Mesenchymal stem cell (in vitro differentiated cells and primary cell): Measurements from ENCODE around the gene MCL1.

Source experiments
- DNase-seq: peaks from one replicate; pipeline ENCODE4 v3.0.0-alpha.2; 2013
- H2AFZ ChIP-seq: one replicate; pipeline ENCODE4 v1.6.1; 2013; ENCODE audit warnings: low read depth, mild to moderate bottlenecking, control low read depth, inconsistent platforms, low read length, moderate library complexity
- H2AK5ac ChIP-seq: 2 replicates; pipeline ENCODE4 v1.6.1; 2013; ENCODE audit warnings: low read length, moderate library complexity, mild to moderate bottlenecking, inconsistent platforms; ENCODE audit not compliant: severe bottlenecking
- H2BK120ac ChIP-seq: one replicate; pipeline ENCODE4 v1.6.1; 2013; ENCODE audit warnings: low read depth, mild to moderate bottlenecking, inconsistent platforms, low read length, moderate library complexity
- H2BK12ac ChIP-seq, 2 experiments: one replicate each; pipeline ENCODE4 v1.6.1; 2013; ENCODE audit warnings: inconsistent platforms in 2 of 2, low read length in 2 of 2, mild to moderate bottlenecking in 2 of 2, moderate library complexity in 2 of 2, control low read depth in 1 of 2
- H2BK15ac ChIP-seq: one replicate; pipeline ENCODE4 v1.6.1; 2013; ENCODE audit warnings: mild to moderate bottlenecking, low read depth, inconsistent platforms; ENCODE audit not compliant: poor library complexity, severe bottlenecking
- H2BK5ac ChIP-seq: 2 replicates; pipeline ENCODE4 v1.6.1; 2013; ENCODE audit warnings: low read depth, mild to moderate bottlenecking, low read length, control low read depth, inconsistent platforms; ENCODE audit not compliant: poor library complexity, severe bottlenecking
- H3K14ac ChIP-seq, 2 experiments: one replicate each; pipeline ENCODE4 v1.6.1; 2013; ENCODE audit warnings: inconsistent platforms in 2 of 2, low read length in 2 of 2, control low read depth in 1 of 2, mild to moderate bottlenecking in 1 of 2, moderate library complexity in 1 of 2
- H3K18ac ChIP-seq, 2 experiments: one replicate each; pipeline ENCODE4 v1.6.1; 2013; ENCODE audit warnings: inconsistent platforms in 2 of 2, low read length in 2 of 2, control low read depth in 1 of 2, low read depth in 1 of 2, mild to moderate bottlenecking in 1 of 2
- H3K23ac ChIP-seq, 2 experiments: one replicate each; pipeline ENCODE4 v1.6.1; 2013; ENCODE audit warnings: inconsistent platforms in 2 of 2, low read length in 2 of 2, mild to moderate bottlenecking in 2 of 2, moderate library complexity in 2 of 2, control low read depth in 1 of 2
- H3K27ac ChIP-seq: 2 replicates; pipeline ENCODE4 v1.5.1; 2013; ENCODE audit warnings: mild to moderate bottlenecking, moderate library complexity, low read length, control low read depth, inconsistent platforms; ENCODE audit not compliant: poor library complexity, severe bottlenecking
- H3K27me3 ChIP-seq, 2 experiments: 2 replicates each; pipeline versions ENCODE4 v1.6.1 to v1.7.0; 2013; ENCODE audit warnings: low read length in 2 of 2, mild to moderate bottlenecking in 2 of 2, moderate library complexity in 2 of 2, control low read depth in 1 of 2, inconsistent platforms in 1 of 2; ENCODE audit not compliant: control insufficient read depth in 1 of 2, insufficient read depth in 1 of 2
- H3K36me3 ChIP-seq, 2 experiments: 2 replicates each; pipeline versions ENCODE4 v1.6.1 to v1.7.0; 2013; ENCODE audit warnings: low read length in 2 of 2, control low read depth in 1 of 2, inconsistent platforms in 1 of 2, low read depth in 1 of 2, mild to moderate bottlenecking in 1 of 2; ENCODE audit not compliant: insufficient read depth in 2 of 2, control insufficient read depth in 1 of 2
- H3K4ac ChIP-seq, 2 experiments: one replicate each; pipeline ENCODE4 v1.6.1; 2013; ENCODE audit warnings: inconsistent platforms in 2 of 2, low read length in 2 of 2, mild to moderate bottlenecking in 2 of 2, moderate library complexity in 2 of 2, control low read depth in 1 of 2, low read depth in 1 of 2
- H3K4me1 ChIP-seq: 2 replicates; pipeline ENCODE4 v1.6.1; 2013; ENCODE audit warnings: low read depth, low read length, control low read depth; ENCODE audit not compliant: control insufficient read depth, insufficient read depth
- H3K4me2 ChIP-seq: 2 replicates; pipeline ENCODE4 v1.6.1; 2013; ENCODE audit warnings: low read length, mild to moderate bottlenecking, inconsistent platforms; ENCODE audit not compliant: poor library complexity, severe bottlenecking
- H3K4me3 ChIP-seq, 2 experiments: 2 replicates each; pipeline versions ENCODE4 v1.5.1 to v1.7.0; 2013; ENCODE audit warnings: low read length in 2 of 2, mild to moderate bottlenecking in 2 of 2, control low read depth in 1 of 2, low read depth in 1 of 2; ENCODE audit not compliant: insufficient read depth in 1 of 2
- H3K79me1 ChIP-seq: replicated peaks from 2 replicates; pipeline ENCODE4 v1.6.1; 2013; ENCODE audit warnings: mild to moderate bottlenecking, control low read depth, low read length, inconsistent platforms; ENCODE audit not compliant: poor library complexity, severe bottlenecking
- H3K9ac ChIP-seq: 2 replicates; pipeline ENCODE4 v1.7.0; 2013; ENCODE audit warnings: mild to moderate bottlenecking, low read length, moderate library complexity
- H3K9me3 ChIP-seq: 2 replicates; pipeline ENCODE4 v1.7.0; 2013; ENCODE audit warnings: mild to moderate bottlenecking, low read length; ENCODE audit not compliant: control insufficient read depth
- H4K8ac ChIP-seq: one replicate; pipeline ENCODE4 v1.6.1; 2013; ENCODE audit warnings: inconsistent platforms, mild to moderate bottlenecking, low read length, moderate library complexity
- H4K91ac ChIP-seq: one replicate; pipeline ENCODE4 v1.6.1; 2013; ENCODE audit warnings: mild to moderate bottlenecking, low read length, inconsistent platforms
- WGBS: methylation state at CpG from one replicate; pipeline ENCODE4 v1.1.7; 2013; ENCODE audit warnings: mixed read lengths; 5-methylcytosine and 5-hydroxymethylcytosine counted together

MCL1 gene

GRCh38 chr1:150530491-150531159 lies 48.8 kb downstream of the MCL1 start:
- Histone ChIP-seq H3K79me1 (no peaks in the 10 kb centered on the region), H4K8ac (no peak overlapping the region), H3K4me2 (no peak overlapping the region), H3K23ac (no peak overlapping the region), H3K27me3 (no peaks in the 10 kb centered on the region), H3K4ac (no peak overlapping the region), H3K36me3 (no peaks in the 10 kb centered on the region), H2BK5ac (no peak overlapping the region), H3K27ac (no peak overlapping the region), H3K9me3 (no peaks in the 10 kb centered on the region), H2BK15ac (no peak overlapping the region), H4K91ac (no peak overlapping the region), H3K9ac (no peak overlapping the region), H3K4me1 (peaks cover 3% of the 10 kb centered on the region), H2BK120ac (no peak overlapping the region), H3K18ac (no peak overlapping the region), H2AFZ (no peak overlapping the region), H3K4me3 (no peak overlapping the region), H3K14ac (no peak overlapping the region), H2AK5ac (no peak overlapping the region), H2BK12ac (no peak overlapping the region)
- no peak for DNase-seq
- 95% methylated on average over 14 of the region's 14 CpGs for WGBS

GRCh38 chr1:150529017-150529416 lies 50.4 kb downstream of the MCL1 start:
- Histone ChIP-seq H3K9ac (peak overlapping the region; percentile 73), H3K9me3 (no peaks in the 10 kb centered on the region), H3K23ac (no peak overlapping the region), H3K79me1 (no peaks in the 10 kb centered on the region), H3K14ac (no peak overlapping the region), H2BK15ac (no peak overlapping the region), H3K4me3 (peak overlapping the region in 1 of 2 experiments; percentile 53), H3K4ac (no peak overlapping the region), H3K4me1 (peaks cover 1% of the 10 kb centered on the region), H4K91ac (no peak overlapping the region), H2BK120ac (no peak overlapping the region), H3K18ac (no peak overlapping the region), H2AK5ac (no peak overlapping the region), H3K36me3 (no peaks in the 10 kb centered on the region), H2BK12ac (no peak overlapping the region), H3K27ac (peak overlapping the region; percentile 9), H4K8ac (no peak overlapping the region), H3K27me3 (no peaks in the 10 kb centered on the region), H3K4me2 (no peak overlapping the region), H2BK5ac (no peak overlapping the region), H2AFZ (no peak overlapping the region)
- DNase-seq, result peak; percentile 51
- WGBS, result 55% methylated on average over 4 of the region's 4 CpGs

- WGBS, result 54% methylated on average over 1 of the region's 1 CpG
- no peak overlapping the region for H2BK120ac ChIP-seq
- H3K27me3 ChIP-seq, result no peaks in the 10 kb centered on the region
- no peak overlapping the region for H3K18ac ChIP-seq
- H3K9me3 ChIP-seq, result no peaks in the 10 kb centered on the region
- no peak overlapping the region for H3K23ac ChIP-seq
- no peaks in the 10 kb centered on the region for H3K36me3 ChIP-seq
- no peaks in the 10 kb centered on the region for H3K79me1 ChIP-seq
- H3K4ac ChIP-seq, result no peak overlapping the region
- peak; percentile 65 for DNase-seq
- H2BK15ac ChIP-seq, result no peak overlapping the region
- no peak overlapping the region for H3K14ac ChIP-seq
- no peak overlapping the region for H3K4me2 ChIP-seq
- no peak overlapping the region for H4K91ac ChIP-seq
- H3K9ac ChIP-seq, result peak overlapping the region; percentile 28
- no peak overlapping the region for H2AFZ ChIP-seq
- no peak overlapping the region for H2AK5ac ChIP-seq
- no peak overlapping the region for H2BK12ac ChIP-seq
- H4K8ac ChIP-seq, result no peak overlapping the region
- H3K4me1 ChIP-seq, result peaks cover 1% of the 10 kb centered on the region
- H3K27ac ChIP-seq, result no peak overlapping the region
- H2BK5ac ChIP-seq, result no peak overlapping the region
- H3K4me3 ChIP-seq, result no peak overlapping the region
Measured at GRCh38 chr1:150528196-150528595, 51.2 kb downstream of the MCL1 start.

GRCh38 chr1:150525348-150525747 lies 54.1 kb downstream of the MCL1 start:
- no peak overlapping the region for H3K14ac ChIP-seq
- no peaks in the 10 kb centered on the region for H3K79me1 ChIP-seq
- no peak overlapping the region for H3K4me2 ChIP-seq
- no peaks in the 10 kb centered on the region for H3K36me3 ChIP-seq
- H3K4ac ChIP-seq, result no peak overlapping the region
- H2AFZ ChIP-seq, result no peak overlapping the region
- no peak for DNase-seq
- H3K4me3 ChIP-seq, result no peak overlapping the region
- no peaks in the 10 kb centered on the region for H3K27me3 ChIP-seq
- H2AK5ac ChIP-seq, result no peak overlapping the region
- H2BK5ac ChIP-seq, result no peak overlapping the region
- no peak overlapping the region for H3K23ac ChIP-seq
- H2BK12ac ChIP-seq, result no peak overlapping the region
- H2BK120ac ChIP-seq, result no peak overlapping the region
- H3K18ac ChIP-seq, result no peak overlapping the region
- no peaks in the 10 kb centered on the region for H3K9me3 ChIP-seq
- H2BK15ac ChIP-seq, result no peak overlapping the region
- H3K27ac ChIP-seq, result no peak overlapping the region
- H3K9ac ChIP-seq, result no peak overlapping the region
- no peak overlapping the region for H4K91ac ChIP-seq
- 87% methylated on average over 3 of the region's 3 CpGs for WGBS
- H4K8ac ChIP-seq, result no peak overlapping the region
- H3K4me1 ChIP-seq, result peaks cover 1% of the 10 kb centered on the region
